Colonic mucosa (tissue), 4 donors: ENCODE measurements around the gene DST. TPM values are rescaled to one million over a fixed set of nuclear protein-coding genes. Genes with fewer than 3 reads are reported as not detected.

Experiments
- DNase-seq: peaks from one replicate; pipeline ENCODE4 v3.0.0-alpha.2; 2020
- H3K27ac ChIP-seq: fragments of 200-600 bp; one replicate; pipeline ENCODE4 v1.8.0; 2021
- H3K27me3 ChIP-seq: fragments of 200-600 bp; one replicate; pipeline ENCODE4 v1.8.0; 2021
- H3K36me3 ChIP-seq: fragments of 200-600 bp; one replicate; pipeline ENCODE4 v1.8.0; 2021
- H3K4me1 ChIP-seq: fragments of 200-600 bp; one replicate; pipeline ENCODE4 v1.8.0; 2021; ENCODE audit warnings: mild to moderate bottlenecking
- H3K4me3 ChIP-seq: fragments of 200-600 bp; one replicate; pipeline ENCODE4 v1.8.0; 2021
- H3K9ac ChIP-seq, 2 donors: one replicate each; pipeline ENCODE4 v1.7.0; 2013; ENCODE audit warnings: control low read depth in 2 of 2, low read depth in 2 of 2, low read length in 2 of 2
- H3K9me3 ChIP-seq: fragments of 200-600 bp; one replicate; pipeline ENCODE4 v1.8.0; 2021
- CTCF ChIP-seq: fragments of 200-600 bp; IDR thresholded peaks from one replicate; pipeline ENCODE4 v1.8.0; 2022; ENCODE audit warnings: antibody characterized with exemption, mild to moderate bottlenecking
- intact Hi-C: fragments of 100-400 bp; cut with DNase I; formaldehyde crosslinking; loops from one replicate; pipeline ENCODE4 v1.14.1; 2022
- total RNA-seq, 2 donors: library from RNA; stranded (reverse); fragmentation: NEBNext Ultra II Directional in 1 of 2; extraction: Animal tissue kit (Norgen Biotek cat#: 25700) in 1 of 2; gene quantifications; one replicate each; pipeline ENCODE4 v1.2.1, GENCODE V29; 2021
- donor health status: healthy.
- donor health status: DM: no; HTN: no; CAD: no.
- donor health status: DM: no; HTN: no; CAD: no.

DST gene
- total RNA-seq, 2 donors from 2014 or later, result 115 to 197 TPM

- Histone ChIP-seq H3K9ac (peak overlapping the region in 1 of 2 donors; percentile 64), H3K27ac (peak overlapping the region; percentile 85), H3K4me1 (peaks cover 7% of the 10 kb centered on the region), H3K4me3 (no peak overlapping the region), H3K27me3 (no peaks in the 10 kb centered on the region), H3K9me3 (no peaks in the 10 kb centered on the region), H3K36me3 (no peaks in the 10 kb centered on the region)
- peak; percentile 56 for DNase-seq
- TF ChIP-seq CTCF, result no peak
- intact Hi-C loops, result no loop called here
These were observed 29.2 kb upstream of the DST start for GRCh38 chr6:56671651-56672461.

GRCh38 chr6:56671160-56671559 is 28.5 kb upstream of the DST start:
- intact Hi-C loops, result no loop called here
- DNase-seq, result no peak
- peak overlapping the region; percentile 85 for H3K27ac ChIP-seq
- no peak overlapping the region for H3K4me3 ChIP-seq
- H3K36me3 ChIP-seq, result no peaks in the 10 kb centered on the region
- no peaks in the 10 kb centered on the region for H3K27me3 ChIP-seq
- peak overlapping the region in 1 of 2 donors; percentile 64 for H3K9ac ChIP-seq
- TF ChIP-seq CTCF, result no peak
- peaks cover 7% of the 10 kb centered on the region for H3K4me1 ChIP-seq
- no peaks in the 10 kb centered on the region for H3K9me3 ChIP-seq

- Histone ChIP-seq H3K4me3 (no peak overlapping the region), H3K27me3 (no peaks in the 10 kb centered on the region), H3K9ac (no peak overlapping the region), H3K36me3 (no peaks in the 10 kb centered on the region), H3K9me3 (no peaks in the 10 kb centered on the region), H3K27ac (no peak overlapping the region), H3K4me1 (peaks cover 8% of the 10 kb centered on the region)
- no peak for TF ChIP-seq CTCF
- intact Hi-C loops, result no loop called here
- DNase-seq, result no peak
These were observed 26.4 kb upstream of the DST start for GRCh38 chr6:56669041-56669440.

- no peak overlapping the region for H3K27ac ChIP-seq
These were observed 25.5 kb upstream of the DST start for GRCh38 chr6:56668158-56668557.

GRCh38 chr6:56667336-56667735 is 24.6 kb upstream of the DST start:
- no peak for DNase-seq
- TF ChIP-seq CTCF, result no peak
- H3K4me1 ChIP-seq, result peaks cover 8% of the 10 kb centered on the region
- H3K9me3 ChIP-seq, result no peaks in the 10 kb centered on the region
- H3K27me3 ChIP-seq, result no peaks in the 10 kb centered on the region
- no peak overlapping the region for H3K9ac ChIP-seq
- no peak overlapping the region for H3K4me3 ChIP-seq
- H3K36me3 ChIP-seq, result no peaks in the 10 kb centered on the region
- H3K27ac ChIP-seq, result no peak overlapping the region
- intact Hi-C loops, result no loop called here

More at GRCh38 chr6:56668158-56668557, 25.5 kb upstream of the DST start:
- H3K4me1 ChIP-seq, result peaks cover 11% of the 10 kb centered on the region
- TF ChIP-seq CTCF, result no peak
- intact Hi-C loops, result no loop called here
- no peaks in the 10 kb centered on the region for H3K36me3 ChIP-seq
- no peak overlapping the region for H3K9ac ChIP-seq
- H3K27me3 ChIP-seq, result no peaks in the 10 kb centered on the region
- no peaks in the 10 kb centered on the region for H3K9me3 ChIP-seq
- no peak overlapping the region for H3K4me3 ChIP-seq
- no peak for DNase-seq
